BLaER1 treated with 17β-estradiol and CSF1 and Interleukin-3, amounts not matched to agents 10 nM and 100 nM (cell line): Measurements from ENCODE around the gene PIEZO1.

Experiments
- H3K27ac ChIP-seq, 11 experiments: shearing (Covaris generic); formaldehyde crosslinking; 2 replicates each; pipeline ENCODE4 v1.8.1; 2022
- H3K27me3 ChIP-seq, 11 experiments: shearing (Covaris generic); formaldehyde crosslinking; 2 replicates each; pipeline ENCODE4 v1.8.1; 2022
- H3K36me3 ChIP-seq, 11 experiments: shearing (Covaris generic); formaldehyde crosslinking; 2 replicates each; pipeline ENCODE4 v1.8.1; 2022
- H3K4me1 ChIP-seq, 10 experiments: shearing (Covaris generic); formaldehyde crosslinking; 2 replicates each; pipeline ENCODE4 v1.8.1; 2022
- H3K4me2 ChIP-seq, 11 experiments: shearing (Covaris generic); formaldehyde crosslinking; 2 replicates each; pipeline ENCODE4 v1.8.1; 2022
- H3K4me3 ChIP-seq, 10 experiments: shearing (Covaris generic); formaldehyde crosslinking; 2 replicates each; pipeline ENCODE4 v1.8.1; 2022
- H3K9ac ChIP-seq, 11 experiments: shearing (Covaris generic); formaldehyde crosslinking; 2 replicates each; pipeline ENCODE4 v1.8.1; 2022
- H3K9me3 ChIP-seq, 11 experiments: shearing (Covaris generic); formaldehyde crosslinking; replicated peaks in 1 of 11; 2 replicates each; pipeline ENCODE4 v1.8.1; 2022
- H4K20me1 ChIP-seq, 11 experiments: shearing (Covaris generic); formaldehyde crosslinking; 2 replicates each; pipeline ENCODE4 v1.8.1; 2022
- Cebpa-rat ChIP-seq, 11 experiments: shearing (Covaris generic); IDR thresholded peaks; 2 replicates each; pipeline ENCODE4 v1.8.1; 2022

The PIEZO1 gene

DNA sequence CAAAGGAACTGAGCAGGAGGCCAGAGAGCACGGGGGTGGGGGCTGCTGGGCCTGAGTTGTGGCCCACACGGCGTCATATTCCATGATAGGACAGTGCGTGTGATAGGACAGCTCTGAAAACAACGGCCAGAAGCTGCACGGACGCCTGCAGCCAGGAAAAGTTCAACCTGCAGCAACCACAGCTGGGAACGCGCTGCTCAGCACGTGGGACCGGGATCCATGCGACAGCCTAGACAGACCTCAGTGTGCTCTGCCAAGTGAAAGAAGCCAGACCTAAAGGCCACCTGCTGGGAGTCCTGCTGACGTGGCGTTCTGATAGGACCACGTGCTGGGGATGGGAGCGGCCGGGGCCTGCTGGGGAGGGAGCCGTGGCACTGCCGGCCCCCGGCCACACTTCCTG is 57.1 kb downstream of the PIEZO1 start:
- H3K36me3 ChIP-seq, result peaks cover 75 to 86% (median 81%) of the 10 kb centered on the region in 11 experiments
- H3K4me2 ChIP-seq, result peak overlapping the region in 8 of 11 experiments; percentile 3 to 60 (median 42); a peak in 11 of 22 replicates
- peaks cover 4 to 86% (median 54%) of the 10 kb centered on the region in 11 experiments; a peak in 17 of 22 replicates for H4K20me1 ChIP-seq

DNA sequence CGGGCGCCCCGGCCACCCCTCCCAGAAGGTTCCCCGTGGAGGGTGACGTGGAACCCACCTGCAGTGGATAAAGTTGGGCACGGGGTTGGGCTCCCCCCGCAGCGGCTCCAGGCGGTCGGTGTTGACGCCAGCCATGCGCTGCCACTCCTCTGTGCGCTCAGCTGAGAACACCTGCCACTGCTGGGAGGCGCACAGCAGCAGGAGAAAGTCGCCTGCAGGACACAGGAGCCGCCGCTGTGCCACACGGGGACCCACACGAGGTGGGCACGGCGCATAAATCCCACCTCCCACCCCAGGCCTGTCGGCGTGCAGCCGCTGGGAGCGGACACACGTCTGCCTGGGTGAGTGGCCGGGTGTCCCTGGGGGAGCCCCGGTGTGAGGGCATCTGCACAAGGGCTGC is 58.0 kb downstream of the PIEZO1 start:
- Histone ChIP-seq H3K27ac (no peak overlapping the region), H3K27me3 (no peaks in the 10 kb centered on the region), H3K4me2 (no peak overlapping the region), H4K20me1 (peaks cover 4 to 86% (median 48%) of the 10 kb centered on the region in 11 experiments; a peak in 17 of 22 replicates), H3K4me1 (peaks cover 0 to 22% (median 18%) of the 10 kb centered on the region in 10 experiments; a peak in 14 of 20 replicates), H3K36me3 (peaks cover 74 to 86% (median 80%) of the 10 kb centered on the region in 11 experiments), H3K9ac (no peak overlapping the region), H3K9me3 (no peaks in the 10 kb centered on the region), H3K4me3 (no peak overlapping the region)
- TF ChIP-seq Cebpa-rat (IDR thresholded peaks at IDR 0.05), result no peak

More for the DNA sequence above, 57.1 kb downstream of the PIEZO1 start:
- Histone ChIP-seq H3K9me3 (no peaks in the 10 kb centered on the region), H3K4me3 (no peak overlapping the region), H3K4me1 (peaks cover 0 to 22% (median 18%) of the 10 kb centered on the region in 10 experiments; a peak in 14 of 20 replicates), H3K9ac (peak overlapping the region in 6 of 11 experiments; percentile 26 to 59 (median 44); a peak in 4 of 22 replicates), H3K27me3 (no peaks in the 10 kb centered on the region), H3K27ac (peak overlapping the region in 4 of 11 experiments; percentile 9 to 52 (median 45); a peak in 4 of 22 replicates)
- no peak for TF ChIP-seq Cebpa-rat (IDR thresholded peaks at IDR 0.05)

DNA sequence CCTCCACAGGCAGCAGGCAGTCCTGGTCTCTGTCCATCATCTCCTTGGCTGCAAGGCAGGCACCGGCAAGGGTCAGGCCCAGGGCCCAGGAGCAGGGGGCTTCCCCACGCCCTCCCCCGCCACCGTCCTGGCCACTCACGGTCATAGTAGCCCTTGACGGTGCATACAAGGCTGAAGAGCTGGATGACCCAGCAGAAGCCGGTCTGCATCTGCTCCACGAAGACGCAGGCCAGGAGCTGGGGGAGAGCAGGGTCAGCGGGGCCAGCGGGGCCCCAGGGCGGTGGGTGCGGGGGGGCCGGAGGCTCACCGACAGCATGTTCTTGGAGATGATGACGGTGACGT is 58.6 kb downstream of the PIEZO1 start:
- no peaks in the 10 kb centered on the region for H3K9me3 ChIP-seq
- H3K27me3 ChIP-seq, result no peaks in the 10 kb centered on the region
- no peak overlapping the region for H3K27ac ChIP-seq
- peaks cover 77 to 86% (median 82%) of the 10 kb centered on the region in 11 experiments for H3K36me3 ChIP-seq
- H3K4me1 ChIP-seq, result peaks cover 0 to 19% (median 15%) of the 10 kb centered on the region in 10 experiments; a peak in 14 of 20 replicates
- H3K9ac ChIP-seq, result no peak overlapping the region
- H4K20me1 ChIP-seq, result peaks cover 3 to 86% (median 51%) of the 10 kb centered on the region in 11 experiments; a peak in 17 of 22 replicates
- H3K4me3 ChIP-seq, result no peak overlapping the region
- no peak overlapping the region for H3K4me2 ChIP-seq
- TF ChIP-seq Cebpa-rat (IDR thresholded peaks at IDR 0.05), result no peak

GRCh38 chr16:88725609-88726407 is 59.2 kb downstream of the PIEZO1 start:
- TF ChIP-seq Cebpa-rat (IDR thresholded peaks at IDR 0.05), result no peak
- H3K9ac ChIP-seq, result 0 out of 22 replicates have a peak overlapping the region, but pooled peaks of 2 of the 11 experiments have one; percentile 18 to 26

GRCh38 chr16:88724855-88725555 is 60.0 kb downstream of the PIEZO1 start:
- Histone ChIP-seq H3K27me3 (no peaks in the 10 kb centered on the region), H3K4me3 (no peak overlapping the region), H3K27ac (no peak overlapping the region; a peak in 1 of 22 replicates), H4K20me1 (peaks cover 0 to 86% (median 46%) of the 10 kb centered on the region in 11 experiments; a peak in 19 of 22 replicates), H3K9ac (no peak overlapping the region), H3K4me2 (no peak overlapping the region), H3K4me1 (peaks cover under 1 to 9% (median 8%) of the 10 kb centered on the region in 10 experiments; a peak in 17 of 20 replicates), H3K36me3 (peaks cover 75 to 86% (median 81%) of the 10 kb centered on the region in 11 experiments), H3K9me3 (no peaks in the 10 kb centered on the region)
- TF ChIP-seq Cebpa-rat (IDR thresholded peaks at IDR 0.05), result no peak

More at GRCh38 chr16:88725609-88726407, 59.2 kb downstream of the PIEZO1 start:
- peaks cover 0 to 13% (median 10%) of the 10 kb centered on the region in 10 experiments; a peak in 14 of 20 replicates for H3K4me1 ChIP-seq
- no peaks in the 10 kb centered on the region for H3K27me3 ChIP-seq
- no peak overlapping the region for H3K4me3 ChIP-seq
- H3K4me2 ChIP-seq, result no peak overlapping the region
- no peaks in the 10 kb centered on the region for H3K9me3 ChIP-seq
- peaks cover 0 to 86% (median 46%) of the 10 kb centered on the region in 11 experiments; a peak in 17 of 22 replicates for H4K20me1 ChIP-seq
- H3K36me3 ChIP-seq, result peaks cover 77 to 86% (median 82%) of the 10 kb centered on the region in 11 experiments
- H3K27ac ChIP-seq, result no peak overlapping the region

DNA sequence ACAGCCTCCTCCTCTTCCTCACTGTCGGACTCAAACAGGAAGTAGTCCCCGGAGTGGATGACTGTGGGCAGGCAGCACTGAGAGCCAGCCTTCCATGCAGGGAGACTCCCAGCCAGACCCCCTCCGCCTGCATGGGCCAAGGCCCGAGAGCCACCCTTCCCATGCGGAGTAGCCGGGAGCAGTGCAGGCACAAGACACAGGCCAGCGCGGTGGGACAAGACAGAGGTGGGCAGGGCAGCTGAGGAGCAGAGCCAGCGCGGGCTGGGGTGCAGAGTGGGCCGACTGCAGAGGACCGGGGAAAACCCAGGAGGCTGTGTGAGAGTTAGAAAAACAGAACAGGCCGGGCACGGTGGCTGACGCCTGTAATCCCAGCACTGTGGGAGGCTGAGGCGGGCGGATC is 61.1 kb downstream of the PIEZO1 start:
- H3K9me3 ChIP-seq, result no peaks in the 10 kb centered on the region
- H3K36me3 ChIP-seq, result peaks cover 84 to 93% (median 89%) of the 10 kb centered on the region in 11 experiments
- H3K27me3 ChIP-seq, result no peaks in the 10 kb centered on the region
- H3K9ac ChIP-seq, result no peak overlapping the region
- no peak overlapping the region for H3K27ac ChIP-seq
- no peak overlapping the region for H3K4me2 ChIP-seq
- no peak overlapping the region for H3K4me3 ChIP-seq
- H4K20me1 ChIP-seq, result peaks cover 0 to 93% (median 57%) of the 10 kb centered on the region in 11 experiments; a peak in 21 of 22 replicates
- H3K4me1 ChIP-seq, result peaks cover 10 to 17% (median 13%) of the 10 kb centered on the region in 10 experiments
- TF ChIP-seq Cebpa-rat (IDR thresholded peaks at IDR 0.05), result no peak

GRCh38 chr16:88723507-88723887 is 61.5 kb downstream of the PIEZO1 start:
- H3K9me3 ChIP-seq, result no peaks in the 10 kb centered on the region
- no peak overlapping the region for H3K4me2 ChIP-seq
- H3K9ac ChIP-seq, result no peak overlapping the region
- TF ChIP-seq Cebpa-rat (IDR thresholded peaks at IDR 0.05), result no peak
- H3K27me3 ChIP-seq, result no peaks in the 10 kb centered on the region
- H3K4me1 ChIP-seq, result peaks cover 15 to 21% (median 17%) of the 10 kb centered on the region in 10 experiments
- no peak overlapping the region for H3K27ac ChIP-seq
- peaks cover 2 to 97% (median 61%) of the 10 kb centered on the region in 11 experiments; a peak in 21 of 22 replicates for H4K20me1 ChIP-seq
- H3K36me3 ChIP-seq, result peaks cover 88 to 97% (median 93%) of the 10 kb centered on the region in 11 experiments
- no peak overlapping the region for H3K4me3 ChIP-seq

GRCh38 chr16:88722784-88723506 is 62.1 kb downstream of the PIEZO1 start:
- Histone ChIP-seq H3K4me3 (no peak overlapping the region), H3K36me3 (peaks cover 91 to 99% (median 96%) of the 10 kb centered on the region in 11 experiments), H3K27me3 (no peaks in the 10 kb centered on the region), H3K9me3 (no peaks in the 10 kb centered on the region), H3K4me1 (peaks cover 15 to 24% (median 21%) of the 10 kb centered on the region in 10 experiments), H3K4me2 (no peak overlapping the region), H3K27ac (no peak overlapping the region), H4K20me1 (peaks cover 3 to 100% (median 65%) of the 10 kb centered on the region in 11 experiments; a peak in 21 of 22 replicates), H3K9ac (no peak overlapping the region)
- no peak for TF ChIP-seq Cebpa-rat (IDR thresholded peaks at IDR 0.05)
